ENCODE measurements around the gene SMYD3.
"Not testable (repeated sequence)": the region's sequence is repeated elsewhere in the genome, so short reads cannot be mapped to it uniquely, and the experiment has no call there.

The SMYD3 gene

GRCh38 chr1:246077476-246077875 lies 429.6 kb downstream of the SMYD3 start:
- Histone ChIP-seq H3K4me1 (no peaks in the 10 kb centered on the region; the same call in 1 of the 2 replicates), H3K4me3 (no peak overlapping the region), H3K27me3 (ENCODE audit: low read depth) (no peaks in the 10 kb centered on the region), H3K36me3 (replicated peaks) (no peaks in the 10 kb centered on the region), H3K9me3 (no peaks in the 10 kb centered on the region)
- no peak for DNase-seq (ENCODE audit: low spot score in 2 of 2)
- in situ Hi-C loops (cut with MboI; ENCODE audit: low sequenced_read_pairs) = no loop called here

- Histone ChIP-seq H3K27me3 (ENCODE audit: low read depth) (no peaks in the 10 kb centered on the region), H3K4me3 (no peak overlapping the region), H3K4me1 (no peaks in the 10 kb centered on the region; the same call in 1 of the 2 replicates), H3K9me3 (no peaks in the 10 kb centered on the region), H3K36me3 (replicated peaks) (no peaks in the 10 kb centered on the region)
- DNase-seq (ENCODE audit: low spot score in 2 of 2) = no peak
- in situ Hi-C loops (cut with MboI; ENCODE audit: low sequenced_read_pairs) = no loop called here
Measured at GRCh38 chr1:246074421-246074820, 432.7 kb downstream of the SMYD3 start.

- H3K9me3 ChIP-seq = no peaks in the 10 kb centered on the region
- in situ Hi-C loops (cut with MboI; ENCODE audit: low sequenced_read_pairs) = no loop called here
- H3K4me3 ChIP-seq = no peak overlapping the region
- no peaks in the 10 kb centered on the region; the same call in 1 of the 2 replicates for H3K4me1 ChIP-seq
- H3K27me3 ChIP-seq (ENCODE audit: low read depth) = no peaks in the 10 kb centered on the region
- DNase-seq (ENCODE audit: low spot score in 2 of 2) = no peak
- no peaks in the 10 kb centered on the region for H3K36me3 ChIP-seq (replicated peaks)
Measured at GRCh38 chr1:246072456-246072955, 434.6 kb downstream of the SMYD3 start.

GRCh38 chr1:246071981-246072380 lies 435.1 kb downstream of the SMYD3 start:
- H3K4me1 ChIP-seq; H3K36me3 ChIP-seq (replicated peaks); DNase-seq (ENCODE audit: low spot score in 2 of 2); H3K9me3 ChIP-seq; H3K27me3 ChIP-seq (ENCODE audit: low read depth); in situ Hi-C loops (cut with MboI; ENCODE audit: low sequenced_read_pairs); H3K4me3 ChIP-seq: not testable (repeated sequence)

GRCh38 chr1:246071561-246071960 lies 435.5 kb downstream of the SMYD3 start:
- H3K4me1 ChIP-seq; H3K4me3 ChIP-seq; H3K36me3 ChIP-seq (replicated peaks); H3K27me3 ChIP-seq (ENCODE audit: low read depth); H3K9me3 ChIP-seq; in situ Hi-C loops (cut with MboI; ENCODE audit: low sequenced_read_pairs); DNase-seq (ENCODE audit: low spot score in 2 of 2): not testable (repeated sequence)

GRCh38 chr1:246069581-246069980 lies 437.5 kb downstream of the SMYD3 start:
- DNase-seq (ENCODE audit: low spot score in 2 of 2) = no peak
- Histone ChIP-seq H3K36me3 (replicated peaks) (no peaks in the 10 kb centered on the region), H3K4me3 (no peak overlapping the region), H3K27me3 (ENCODE audit: low read depth) (no peaks in the 10 kb centered on the region), H3K9me3 (no peaks in the 10 kb centered on the region), H3K4me1 (peaks cover 22% of the 10 kb centered on the region)
- in situ Hi-C loops (cut with MboI; ENCODE audit: low sequenced_read_pairs) = no loop called here

- H3K9me3 ChIP-seq = no peaks in the 10 kb centered on the region
- H3K4me3 ChIP-seq = no peak overlapping the region
- peaks cover 22% of the 10 kb centered on the region for H3K4me1 ChIP-seq
- H3K36me3 ChIP-seq (replicated peaks) = no peaks in the 10 kb centered on the region
- in situ Hi-C loops (cut with MboI; ENCODE audit: low sequenced_read_pairs) = no loop called here
- H3K27me3 ChIP-seq (ENCODE audit: low read depth) = no peaks in the 10 kb centered on the region
- DNase-seq (ENCODE audit: low spot score in 2 of 2) = no peak
Measured at GRCh38 chr1:246068619-246069509, 438.2 kb downstream of the SMYD3 start.

- H3K4me1 ChIP-seq = peaks cover 22% of the 10 kb centered on the region
- no peaks in the 10 kb centered on the region for H3K27me3 ChIP-seq (ENCODE audit: low read depth)
- no peak overlapping the region for H3K4me3 ChIP-seq
- no peak for DNase-seq (ENCODE audit: low spot score in 2 of 2)
- H3K36me3 ChIP-seq (replicated peaks) = no peaks in the 10 kb centered on the region
- in situ Hi-C loops (cut with MboI; ENCODE audit: low sequenced_read_pairs) = no loop called here
- H3K9me3 ChIP-seq = no peaks in the 10 kb centered on the region
Measured at GRCh38 chr1:246068217-246068512, 438.9 kb downstream of the SMYD3 start.

- Histone ChIP-seq H3K4me3 (no peak overlapping the region), H3K9me3 (no peaks in the 10 kb centered on the region), H3K27me3 (ENCODE audit: low read depth) (no peaks in the 10 kb centered on the region), H3K36me3 (replicated peaks) (no peaks in the 10 kb centered on the region), H3K4me1 (peaks cover 22% of the 10 kb centered on the region)
- in situ Hi-C loops (cut with MboI; ENCODE audit: low sequenced_read_pairs) = no loop called here
- no peak for DNase-seq (ENCODE audit: low spot score in 2 of 2)
Measured at GRCh38 chr1:246067432-246068216, 439.5 kb downstream of the SMYD3 start.

GRCh38 chr1:246066573-246066972 lies 440.5 kb downstream of the SMYD3 start:
- in situ Hi-C loops (cut with MboI; ENCODE audit: low sequenced_read_pairs) = no loop called here
- no peak overlapping the region for H3K4me3 ChIP-seq
- peak; percentile 60 to 66 for DNase-seq (ENCODE audit: low spot score in 2 of 2)
- H3K4me1 ChIP-seq = peaks cover 22% of the 10 kb centered on the region
- H3K9me3 ChIP-seq = no peaks in the 10 kb centered on the region
- no peaks in the 10 kb centered on the region for H3K36me3 ChIP-seq (replicated peaks)
- H3K27me3 ChIP-seq (ENCODE audit: low read depth) = no peaks in the 10 kb centered on the region

GRCh38 chr1:246065592-246065991 lies 441.5 kb downstream of the SMYD3 start:
- peak in 1 of 2 experiments; percentile 8 for DNase-seq (ENCODE audit: low spot score in 2 of 2)
- H3K4me3 ChIP-seq = no peak overlapping the region
- no peaks in the 10 kb centered on the region for H3K36me3 ChIP-seq (replicated peaks)
- in situ Hi-C loops (cut with MboI; ENCODE audit: low sequenced_read_pairs) = no loop called here
- peaks cover 22% of the 10 kb centered on the region for H3K4me1 ChIP-seq
- H3K9me3 ChIP-seq = no peaks in the 10 kb centered on the region
- H3K27me3 ChIP-seq (ENCODE audit: low read depth) = no peaks in the 10 kb centered on the region

GRCh38 chr1:246064891-246065290 lies 442.2 kb downstream of the SMYD3 start:
- in situ Hi-C loops (cut with MboI; ENCODE audit: low sequenced_read_pairs) = no loop called here
- H3K4me1 ChIP-seq = peaks cover 22% of the 10 kb centered on the region
- no peaks in the 10 kb centered on the region for H3K36me3 ChIP-seq (replicated peaks)
- H3K27me3 ChIP-seq (ENCODE audit: low read depth) = no peaks in the 10 kb centered on the region
- no peak overlapping the region for H3K4me3 ChIP-seq
- no peak for DNase-seq (ENCODE audit: low spot score in 2 of 2)
- H3K9me3 ChIP-seq = no peaks in the 10 kb centered on the region

GRCh38 chr1:246063013-246063616 lies 444.0 kb downstream of the SMYD3 start:
- H3K36me3 ChIP-seq (replicated peaks) = no peaks in the 10 kb centered on the region
- in situ Hi-C loops (cut with MboI; ENCODE audit: low sequenced_read_pairs) = no loop called here
- H3K4me1 ChIP-seq = peaks cover 22% of the 10 kb centered on the region
- H3K27me3 ChIP-seq (ENCODE audit: low read depth) = no peaks in the 10 kb centered on the region
- H3K9me3 ChIP-seq = no peaks in the 10 kb centered on the region
- DNase-seq (ENCODE audit: low spot score in 2 of 2) = no peak
- H3K4me3 ChIP-seq = no peak overlapping the region

- Histone ChIP-seq H3K9me3 (no peaks in the 10 kb centered on the region), H3K4me3 (no peak overlapping the region), H3K4me1 (no peaks in the 10 kb centered on the region), H3K27me3 (ENCODE audit: low read depth) (no peaks in the 10 kb centered on the region), H3K36me3 (replicated peaks) (no peaks in the 10 kb centered on the region)
- in situ Hi-C loops (cut with MboI; ENCODE audit: low sequenced_read_pairs) = no loop called here
- no peak for DNase-seq (ENCODE audit: low spot score in 2 of 2)
Measured at GRCh38 chr1:246058466-246058865, 448.6 kb downstream of the SMYD3 start.

Data from HAP-1 (cell line).